Astrocyte of the spinal cord (primary cell): ENCODE data around the gene HRH3.

Source experiments
- DNase-seq: peaks from one replicate; pipeline ENCODE4 v3.0.0; 2011; ENCODE audit warnings: low read depth, low spot score
- H3K4me3 ChIP-seq: 2 replicates; pipeline ENCODE4 v1.5.1; 2011; ENCODE audit warnings: low read depth, mild to moderate bottlenecking, low read length, moderate library complexity
- in situ Hi-C: cut with HindIII; loops from 2 replicates; pipeline ENCODE4 v1.10.0; 2017; ENCODE audit warnings: low sequenced_read_pairs
- TF ChIP-seq, protein P1 (sequence below): IDR thresholded peaks from 2 replicates; pipeline ENCODE4 v1.5.1; 2012; ENCODE audit warnings: low read depth, mild to moderate bottlenecking, low read length, inconsistent platforms

Gene HRH3

DNA sequence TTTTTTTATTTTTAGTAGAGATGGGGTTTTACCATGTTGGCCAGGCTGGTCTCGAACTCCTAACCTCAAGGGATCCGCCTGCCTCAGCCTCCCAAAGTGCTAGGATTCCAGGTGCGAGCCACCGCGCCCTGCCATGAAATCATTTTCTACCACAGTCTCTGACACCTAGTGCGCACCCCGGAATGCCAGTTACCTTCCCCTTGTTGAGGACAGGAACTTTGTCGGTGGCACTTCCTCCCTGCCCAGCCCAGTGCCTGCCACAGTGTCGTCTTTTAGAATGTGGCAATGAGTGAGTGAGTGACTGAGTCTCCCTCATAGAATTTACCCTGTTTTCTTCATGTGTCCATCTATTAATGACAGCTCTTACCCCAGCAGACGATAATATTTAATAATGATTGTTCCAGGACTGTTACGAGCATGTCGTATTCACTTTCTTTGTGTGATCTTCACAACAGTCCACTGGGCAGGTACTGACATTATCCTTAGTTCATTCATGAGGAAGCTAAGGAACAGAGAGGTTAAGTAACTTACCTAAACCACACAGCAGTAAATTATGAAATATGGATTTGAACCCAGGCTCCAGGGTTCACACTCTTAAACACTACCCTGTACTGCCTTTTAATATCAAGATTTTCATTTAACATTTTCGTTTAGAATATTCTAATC, 20.1 kb upstream of the HRH3 start:
- in situ Hi-C loops, result no loop called here
- no peak for DNase-seq
- H3K4me3 ChIP-seq, result no peak overlapping the region
- TF ChIP-seq, protein P1, sequence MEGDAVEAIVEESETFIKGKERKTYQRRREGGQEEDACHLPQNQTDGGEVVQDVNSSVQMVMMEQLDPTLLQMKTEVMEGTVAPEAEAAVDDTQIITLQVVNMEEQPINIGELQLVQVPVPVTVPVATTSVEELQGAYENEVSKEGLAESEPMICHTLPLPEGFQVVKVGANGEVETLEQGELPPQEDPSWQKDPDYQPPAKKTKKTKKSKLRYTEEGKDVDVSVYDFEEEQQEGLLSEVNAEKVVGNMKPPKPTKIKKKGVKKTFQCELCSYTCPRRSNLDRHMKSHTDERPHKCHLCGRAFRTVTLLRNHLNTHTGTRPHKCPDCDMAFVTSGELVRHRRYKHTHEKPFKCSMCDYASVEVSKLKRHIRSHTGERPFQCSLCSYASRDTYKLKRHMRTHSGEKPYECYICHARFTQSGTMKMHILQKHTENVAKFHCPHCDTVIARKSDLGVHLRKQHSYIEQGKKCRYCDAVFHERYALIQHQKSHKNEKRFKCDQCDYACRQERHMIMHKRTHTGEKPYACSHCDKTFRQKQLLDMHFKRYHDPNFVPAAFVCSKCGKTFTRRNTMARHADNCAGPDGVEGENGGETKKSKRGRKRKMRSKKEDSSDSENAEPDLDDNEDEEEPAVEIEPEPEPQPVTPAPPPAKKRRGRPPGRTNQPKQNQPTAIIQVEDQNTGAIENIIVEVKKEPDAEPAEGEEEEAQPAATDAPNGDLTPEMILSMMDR, result no peak

DNA sequence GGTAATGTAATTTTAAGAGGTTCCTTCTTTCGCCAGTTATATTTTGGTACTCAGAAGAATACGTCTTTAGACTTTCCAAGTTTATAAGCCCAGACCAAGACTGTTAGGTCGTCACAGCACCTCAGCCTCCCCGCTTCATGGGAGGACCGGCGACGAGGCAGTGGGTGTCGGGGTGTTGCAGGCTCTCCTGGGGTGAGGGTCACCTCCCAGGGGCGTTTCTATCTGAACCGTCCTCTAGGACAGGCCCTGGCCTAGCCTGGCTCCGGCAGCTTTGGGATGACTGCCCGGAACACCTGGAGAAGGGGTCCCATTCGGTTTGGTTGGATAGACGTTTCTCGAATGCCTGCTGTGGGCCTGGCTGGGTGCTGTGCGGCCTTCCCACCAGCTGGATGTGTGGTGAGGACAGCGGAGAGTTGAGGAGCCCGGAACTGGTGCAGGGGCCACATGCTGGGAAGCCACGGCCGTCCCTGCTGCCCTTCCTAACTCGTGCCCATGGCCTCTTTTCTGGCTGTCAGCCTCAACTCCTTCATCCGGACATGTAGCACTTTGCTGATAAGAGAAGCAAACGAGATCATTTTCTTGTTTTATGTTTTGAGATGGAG, 19.3 kb upstream of the HRH3 start:
- in situ Hi-C loops, result no loop called here
- peak overlapping the region; percentile 51 for H3K4me3 ChIP-seq
- TF ChIP-seq, protein P1, result no peak
- DNase-seq, result no peak

DNA sequence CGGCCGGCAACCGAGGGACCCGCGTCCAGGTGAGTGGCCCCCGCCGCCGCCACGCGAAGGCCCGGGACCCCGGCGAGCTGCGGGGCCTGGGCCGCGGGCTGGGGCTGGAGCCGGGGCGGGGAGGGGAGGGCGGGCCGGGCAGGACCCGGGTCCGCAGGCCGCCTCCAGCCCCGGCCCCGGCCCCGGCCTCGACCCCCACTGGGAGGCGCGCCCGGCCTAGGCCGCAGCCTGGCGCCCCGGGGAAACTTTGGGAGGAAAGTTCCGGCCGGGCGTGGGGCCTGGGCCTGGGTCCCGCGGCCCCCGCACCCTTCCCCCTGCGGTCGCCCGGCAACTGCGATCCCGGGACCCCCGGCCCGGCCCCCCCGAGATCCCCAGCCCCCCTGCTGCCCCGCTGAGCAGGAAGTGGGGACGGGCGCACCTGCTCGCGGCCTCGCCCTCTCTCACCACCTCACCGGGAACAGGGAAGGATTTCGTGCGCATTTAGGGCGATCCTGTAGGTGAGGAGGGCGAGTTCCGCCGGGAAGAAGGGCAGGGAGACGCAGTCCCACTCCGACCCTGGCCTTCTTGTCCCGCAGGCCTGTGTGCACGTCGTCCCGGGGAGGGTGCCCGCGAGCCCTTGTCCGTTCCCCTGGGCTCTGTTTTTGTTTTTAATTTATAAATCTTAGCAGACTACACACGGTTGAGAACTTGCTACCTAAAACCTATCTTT, 18.6 kb upstream of the HRH3 start:
- in situ Hi-C loops, result no loop called here
- peak overlapping the region; percentile 51 for H3K4me3 ChIP-seq
- TF ChIP-seq, protein P1, result no peak
- DNase-seq, result no peak

DNA sequence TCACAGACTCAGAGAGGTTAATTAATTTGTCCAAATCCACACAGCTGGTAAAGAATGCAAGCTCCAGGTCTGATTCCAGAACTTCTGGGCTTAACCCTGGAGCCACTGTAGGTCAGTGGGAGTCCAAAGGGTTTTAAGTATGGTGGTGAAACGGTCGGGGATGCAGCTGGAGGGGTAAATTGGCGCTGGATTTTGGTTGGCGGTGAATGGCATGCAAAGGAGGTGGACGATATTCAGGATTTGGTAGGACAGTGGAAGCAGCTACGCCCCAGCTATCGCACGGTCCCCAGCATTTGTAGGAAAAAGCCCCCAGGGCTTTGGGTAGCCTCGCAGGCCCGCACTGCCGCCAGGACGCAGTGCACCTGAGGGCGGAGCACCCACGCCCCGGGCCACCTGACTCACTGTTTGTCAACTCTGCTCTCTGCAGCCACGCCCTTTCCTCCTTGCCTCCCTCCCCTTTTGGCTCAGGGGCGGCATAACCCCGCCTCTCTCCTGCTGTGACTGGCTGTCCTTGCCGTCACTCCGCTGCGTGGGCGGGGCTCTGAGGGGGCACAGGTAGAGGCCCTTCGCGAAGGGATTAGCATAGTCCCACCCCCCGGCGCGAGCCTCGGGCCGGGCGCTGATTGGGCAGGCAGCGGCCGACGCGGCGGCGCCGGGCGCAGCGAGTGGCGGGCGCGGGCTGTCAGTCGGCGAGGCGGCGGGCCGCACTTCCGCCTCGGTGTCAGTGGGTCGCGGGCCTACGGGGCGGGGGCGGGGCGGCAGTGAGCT, 17.9 kb upstream of the HRH3 start, which contains the start of gene OSBPL2:
Gene OSBPL2 (plus strand): TSS at position 721 of the 768 bp plus-strand sequence. CDS start 17,664 bp downstream, outside the sequence.
- peak; percentile 98 for DNase-seq
- peak within 1 kb of the TSS; percentile 51 for H3K4me3 ChIP-seq
- TF ChIP-seq, protein P1, result no peak
- in situ Hi-C loops, result no loop called here

DNA sequence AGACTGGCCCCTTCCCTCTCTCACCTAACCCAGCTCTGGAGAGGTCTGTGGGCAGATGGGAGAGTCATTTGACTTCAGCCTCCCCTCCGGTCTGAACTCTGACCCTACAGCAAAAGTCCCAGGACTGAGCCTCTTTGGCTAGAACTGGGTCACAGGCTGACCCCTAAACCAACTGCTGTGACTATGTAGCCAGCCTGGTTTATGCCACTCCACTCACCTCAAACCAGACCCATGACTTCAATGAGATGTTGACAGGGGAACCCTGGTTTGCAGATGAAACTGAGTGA, 17.4 kb upstream of the HRH3 start:
- no peak overlapping the region for H3K4me3 ChIP-seq
- in situ Hi-C loops, result no loop called here
- DNase-seq, result no peak
- TF ChIP-seq, protein P1, result no peak

DNA sequence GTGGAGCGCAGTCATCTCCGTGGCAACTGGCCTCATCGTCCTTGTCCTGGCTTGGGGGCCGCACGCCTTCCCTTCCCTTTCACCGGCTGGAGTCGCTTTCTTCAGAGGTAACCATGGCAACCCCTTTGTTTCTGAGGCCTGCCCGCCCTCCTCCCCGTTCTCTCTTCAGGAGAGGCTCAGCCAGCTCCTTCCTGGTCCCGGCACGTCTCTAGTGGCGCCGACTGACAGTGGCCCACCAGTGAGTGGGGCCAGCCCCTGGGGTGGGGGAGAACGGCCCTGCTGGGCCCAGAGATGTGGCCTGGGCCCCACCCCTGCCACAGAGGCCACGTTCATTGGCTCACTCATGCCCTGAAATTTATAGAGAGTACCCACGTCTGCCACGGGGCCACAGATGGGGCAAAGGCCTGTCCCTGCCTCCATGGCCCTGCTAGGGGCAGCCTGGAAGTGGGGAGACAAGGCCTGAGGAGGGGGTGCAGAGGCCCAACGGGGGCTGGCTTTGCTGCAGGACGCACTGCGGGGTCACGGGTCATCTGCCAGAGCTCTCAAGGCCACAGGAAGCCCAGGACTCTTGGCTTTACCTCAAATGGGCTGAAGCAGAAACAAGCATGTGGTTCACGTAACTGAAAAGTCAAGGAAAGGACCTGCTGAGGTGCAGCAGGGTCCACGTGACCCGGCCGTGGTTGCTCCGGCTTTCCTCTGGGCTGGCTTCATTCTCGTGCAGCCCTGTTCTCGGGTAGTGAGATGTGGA, 16.9 kb upstream of the HRH3 start:
- TF ChIP-seq, protein P1, result no peak
- H3K4me3 ChIP-seq, result no peak overlapping the region
- no peak for DNase-seq
- in situ Hi-C loops, result no loop called here
